SK-N-SH (cell line): ENCODE data around the gene HLA-DPA1.
"Not testable (repeated sequence)": the region's sequence is repeated elsewhere in the genome, so short reads cannot be mapped to it uniquely, and the experiment has no call there.

Experiments used
- CTCF ChIP-seq: fragments of 200-600 bp; sonication (generic); IDR thresholded peaks from 2 replicates; pipeline ENCODE4 v1.6.1; 2017; ENCODE audit warnings: antibody characterized with exemption, mild to moderate bottlenecking, moderate library complexity
- RAD21 ChIP-seq: IDR thresholded peaks from 2 replicates; pipeline ENCODE4 v1.6.1; 2012; ENCODE audit warnings: mild to moderate bottlenecking, low read length

- TF ChIP-seq CTCF, RAD21: not testable (repeated sequence)
Measured at GRCh38 chr6:33101121-33101737, 27.8 kb upstream of the HLA-DPA1 start.
